Ishikawa (cell line): ENCODE results near the gene FOXK1.

Source experiments
- CEBPB ChIP-seq: IDR thresholded peaks from 2 replicates; pipeline ENCODE4 v1.6.1; 2012
- CREB1 ChIP-seq: IDR thresholded peaks from 2 replicates; pipeline ENCODE4 v1.6.1; 2012; ENCODE audit warnings: low read depth
- EGR1 ChIP-seq: IDR thresholded peaks from 2 replicates; pipeline ENCODE4 v1.6.1; 2012
- EP300 ChIP-seq: IDR thresholded peaks from 2 replicates; pipeline ENCODE4 v1.6.1; 2012; ENCODE audit warnings: borderline replicate concordance
- FOXM1 ChIP-seq: IDR thresholded peaks from 2 replicates; pipeline ENCODE4 v1.6.1; 2012; ENCODE audit warnings: low read depth, borderline replicate concordance
- MAX ChIP-seq: IDR thresholded peaks from 2 replicates; pipeline ENCODE4 v1.6.1; 2012
- NFIC ChIP-seq: IDR thresholded peaks from 2 replicates; pipeline ENCODE4 v1.6.1; 2012
- RAD21 ChIP-seq: IDR thresholded peaks from 2 replicates; pipeline ENCODE4 v1.6.1; 2012; ENCODE audit warnings: low read depth
- REST ChIP-seq: IDR thresholded peaks from 2 replicates; pipeline ENCODE4 v1.6.1; 2012; ENCODE audit warnings: low read depth, mild to moderate bottlenecking
- TAF1 ChIP-seq: IDR thresholded peaks from 2 replicates; pipeline ENCODE4 v1.6.1; 2012; ENCODE audit warnings: low read depth, mild to moderate bottlenecking
- TCF12 ChIP-seq: IDR thresholded peaks from 2 replicates; pipeline ENCODE4 v1.6.1; 2012; ENCODE audit warnings: low read depth
- TEAD4 ChIP-seq: IDR thresholded peaks from 2 replicates; pipeline ENCODE4 v1.6.1; 2012
- USF1 ChIP-seq: IDR thresholded peaks from 2 replicates; pipeline ENCODE4 v1.6.1; 2012
- YY1 ChIP-seq: IDR thresholded peaks from 2 replicates; pipeline ENCODE4 v1.6.1; 2012; ENCODE audit warnings: low read depth

GRCh38 chr7:4706384-4707216, 24.5 kb downstream of the FOXK1 start:
- TF ChIP-seq CREB1: no peak
- TF ChIP-seq EP300: no peak
- TF ChIP-seq CEBPB: no peak
- TF ChIP-seq TEAD4: no peak
- TF ChIP-seq YY1: no peak
- no peak for TF ChIP-seq NFIC
- TF ChIP-seq TAF1: no peak
- no peak for TF ChIP-seq MAX
- TF ChIP-seq TCF12: no peak
- no peak for TF ChIP-seq RAD21
- TF ChIP-seq FOXM1: no peak
- TF ChIP-seq REST: no peak
- no peak for TF ChIP-seq EGR1
- TF ChIP-seq USF1: no peak
